NCI-H524 treated with DMSO at 0.1 percent for 48 hours (cell line): ENCODE measurements around the gene TNRC6C.
"Not testable (repeated sequence)": the region's sequence is repeated elsewhere in the genome, so short reads cannot be mapped to it uniquely, and the experiment has no call there.

Experiments
- DNase-seq: peaks from one replicate; lab custom pipeline; 2025; lab: John Stamatoyannopoulos, UW

TNRC6C gene

DNA sequence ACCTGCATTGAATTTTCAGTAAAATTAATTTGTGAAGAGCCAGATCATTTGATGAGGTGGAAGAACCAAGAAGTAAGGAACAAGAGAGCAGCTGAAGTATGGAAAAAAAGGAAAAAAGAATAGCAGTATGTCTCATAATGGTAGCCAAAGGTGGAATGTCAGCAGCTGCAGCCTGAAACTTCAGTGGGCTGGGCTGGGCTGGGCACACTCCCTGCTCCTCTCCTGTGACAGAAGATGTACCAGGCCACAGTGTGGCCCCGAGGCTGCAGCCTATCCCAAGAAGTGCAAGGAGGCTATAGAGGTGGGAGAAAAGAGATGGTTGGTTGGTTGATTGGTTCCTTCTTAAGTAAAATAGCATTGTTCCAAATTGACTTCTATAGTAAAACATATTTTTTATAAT lies 84.5 kb downstream of the TNRC6C start:
- DNase-seq: no peak

DNA sequence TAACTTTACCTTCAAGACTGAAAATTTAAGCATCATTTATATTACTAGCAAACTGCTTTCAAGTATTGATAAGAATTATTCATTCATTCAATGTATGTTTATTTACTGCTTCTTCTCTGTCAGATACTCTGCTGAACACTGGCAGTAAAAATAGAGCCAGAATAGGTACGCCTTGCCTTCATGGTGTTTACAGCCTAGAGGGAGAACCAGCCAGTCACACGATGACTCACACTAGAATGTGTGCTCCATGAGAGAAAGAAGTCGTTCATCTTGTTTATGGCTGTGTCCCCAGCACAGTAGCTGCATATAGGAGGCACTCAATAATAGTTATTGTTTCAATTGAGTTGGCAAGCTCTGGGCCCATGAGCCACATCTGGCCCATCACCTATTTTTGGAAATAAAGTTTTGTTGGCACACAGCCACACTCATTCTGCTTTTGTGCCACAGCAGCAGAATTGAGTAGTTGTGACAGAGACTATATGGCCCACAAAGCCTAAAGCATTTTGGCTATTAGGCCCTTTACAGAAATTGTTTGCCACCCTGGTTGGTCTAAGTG lies 85.9 kb downstream of the TNRC6C start:
- no peak for DNase-seq

DNA sequence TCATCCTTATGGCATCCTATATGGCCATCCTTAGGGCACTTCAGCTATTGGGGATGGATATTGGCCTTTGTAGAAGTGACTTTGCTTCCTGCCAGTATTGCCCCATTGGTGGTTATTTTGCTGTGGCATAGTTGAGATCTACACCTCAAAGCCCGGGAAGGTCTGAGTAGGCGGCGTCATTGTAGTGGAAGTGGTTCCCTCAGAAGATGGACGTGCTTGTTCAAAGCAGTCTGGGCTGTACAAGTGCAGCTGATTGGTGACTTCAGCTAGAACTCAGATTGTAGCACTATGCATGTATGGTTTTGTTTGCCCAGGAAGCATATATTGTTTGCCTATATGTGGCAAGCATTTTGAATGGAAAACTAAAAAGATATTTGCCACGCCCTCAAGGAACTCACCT lies 86.8 kb downstream of the TNRC6C start:
- no peak for DNase-seq

DNA sequence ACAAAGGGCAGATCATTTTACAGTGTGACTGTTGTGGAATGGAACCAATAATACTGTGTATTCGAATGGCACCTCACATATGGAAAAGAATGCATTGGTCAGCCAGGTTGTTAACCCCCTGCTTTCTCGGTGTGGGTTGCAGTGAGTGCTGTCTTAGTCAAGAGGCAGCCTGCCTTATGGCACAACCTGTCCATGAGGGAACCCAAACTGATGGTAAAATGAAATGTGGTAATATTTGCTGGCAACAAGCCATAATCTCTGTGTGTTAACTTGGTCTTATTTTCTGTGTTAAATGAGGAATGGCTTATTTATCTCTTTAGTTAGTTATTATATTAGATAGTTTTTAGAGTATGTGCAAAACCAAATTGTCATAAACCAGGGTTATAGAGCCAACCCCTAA lies 88.4 kb downstream of the TNRC6C start:
- DNase-seq: peak; percentile 20

DNA sequence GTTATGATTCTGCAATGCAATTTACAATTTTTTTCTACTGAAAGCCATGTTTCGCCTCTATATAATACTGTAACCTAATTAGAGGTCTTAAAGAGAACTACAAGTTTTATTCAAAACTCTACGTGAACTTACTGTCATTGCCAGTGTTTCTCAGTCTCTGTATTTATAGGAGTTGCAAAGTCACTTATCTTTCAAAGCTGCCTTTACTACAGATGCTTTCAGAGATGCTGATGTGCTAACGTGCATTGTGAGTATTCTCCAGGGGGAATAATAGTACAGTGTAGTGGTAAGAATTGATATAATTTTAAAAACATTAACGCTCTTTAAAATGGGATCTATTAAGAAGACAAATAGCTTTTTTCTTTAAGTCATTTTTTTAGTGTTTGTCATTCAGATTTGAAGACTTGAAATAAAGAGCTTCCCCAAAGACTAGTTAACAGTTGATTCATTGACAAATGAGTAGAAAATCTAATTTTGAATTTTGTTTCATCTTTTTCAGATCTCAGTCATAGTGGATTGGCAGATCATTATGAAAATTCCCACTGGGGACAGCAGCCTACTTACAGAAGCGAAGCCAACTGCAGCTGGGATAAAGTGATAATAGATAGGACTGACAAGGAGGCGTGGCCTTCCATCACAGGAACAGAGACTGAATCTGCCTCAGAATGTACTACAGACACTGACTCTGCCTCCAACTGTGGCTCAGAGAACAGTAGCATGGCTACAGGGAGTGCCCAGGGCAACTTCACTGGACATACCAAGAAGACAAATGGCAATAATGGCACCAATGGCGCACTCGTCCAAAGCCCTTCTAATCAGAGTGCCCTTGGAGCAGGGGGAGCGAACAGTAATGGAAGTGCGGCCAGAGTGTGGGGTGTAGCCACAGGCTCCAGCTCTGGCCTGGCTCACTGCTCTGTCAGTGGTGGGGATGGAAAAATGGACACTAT lies 90.1 kb downstream of the TNRC6C start:
- no peak for DNase-seq

DNA sequence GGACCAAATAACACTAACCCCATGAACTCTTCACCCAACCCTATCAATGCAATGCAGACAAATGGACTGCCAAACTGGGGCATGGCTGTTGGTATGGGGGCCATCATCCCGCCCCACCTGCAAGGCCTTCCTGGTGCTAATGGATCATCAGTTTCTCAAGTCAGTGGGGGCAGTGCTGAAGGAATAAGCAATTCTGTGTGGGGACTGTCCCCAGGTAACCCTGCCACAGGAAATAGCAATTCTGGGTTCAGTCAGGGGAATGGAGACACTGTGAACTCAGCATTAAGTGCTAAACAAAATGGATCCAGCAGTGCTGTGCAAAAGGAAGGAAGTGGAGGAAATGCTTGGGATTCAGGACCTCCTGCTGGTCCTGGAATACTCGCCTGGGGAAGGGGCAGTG lies 91.1 kb downstream of the TNRC6C start:
- no peak for DNase-seq

DNA sequence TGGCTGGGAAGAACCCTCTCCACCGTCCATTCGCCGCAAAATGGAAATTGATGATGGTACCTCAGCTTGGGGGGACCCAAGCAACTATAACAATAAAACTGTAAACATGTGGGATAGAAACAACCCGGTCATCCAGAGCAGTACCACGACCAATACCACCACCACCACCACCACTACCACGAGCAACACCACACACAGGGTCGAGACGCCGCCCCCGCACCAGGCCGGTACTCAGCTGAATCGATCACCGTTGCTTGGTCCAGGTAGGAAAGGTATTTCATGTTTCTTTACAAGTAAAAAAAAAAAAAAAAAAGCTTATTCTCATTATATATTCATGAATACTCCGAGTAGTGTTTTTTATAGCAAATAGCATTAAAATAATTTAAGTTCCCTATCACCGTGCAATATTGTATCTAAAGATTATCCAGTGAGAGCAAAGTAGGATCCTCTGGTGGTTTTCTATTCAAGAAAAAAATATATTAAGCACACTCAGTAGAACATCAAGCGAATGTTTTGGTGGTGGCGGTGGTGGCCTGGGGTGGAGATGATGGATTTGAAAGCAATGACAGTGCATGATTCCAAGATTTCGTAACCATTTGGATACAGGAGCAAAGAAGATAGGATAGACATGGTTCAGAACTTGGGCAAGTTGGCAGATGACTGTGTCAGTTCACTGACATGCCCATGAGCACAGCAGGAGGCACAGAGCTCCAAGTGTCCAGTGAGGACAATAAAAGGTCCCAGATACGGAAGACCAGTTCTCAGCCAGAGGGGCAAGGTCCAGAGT lies 92.9 kb downstream of the TNRC6C start:
- no peak for DNase-seq

DNA sequence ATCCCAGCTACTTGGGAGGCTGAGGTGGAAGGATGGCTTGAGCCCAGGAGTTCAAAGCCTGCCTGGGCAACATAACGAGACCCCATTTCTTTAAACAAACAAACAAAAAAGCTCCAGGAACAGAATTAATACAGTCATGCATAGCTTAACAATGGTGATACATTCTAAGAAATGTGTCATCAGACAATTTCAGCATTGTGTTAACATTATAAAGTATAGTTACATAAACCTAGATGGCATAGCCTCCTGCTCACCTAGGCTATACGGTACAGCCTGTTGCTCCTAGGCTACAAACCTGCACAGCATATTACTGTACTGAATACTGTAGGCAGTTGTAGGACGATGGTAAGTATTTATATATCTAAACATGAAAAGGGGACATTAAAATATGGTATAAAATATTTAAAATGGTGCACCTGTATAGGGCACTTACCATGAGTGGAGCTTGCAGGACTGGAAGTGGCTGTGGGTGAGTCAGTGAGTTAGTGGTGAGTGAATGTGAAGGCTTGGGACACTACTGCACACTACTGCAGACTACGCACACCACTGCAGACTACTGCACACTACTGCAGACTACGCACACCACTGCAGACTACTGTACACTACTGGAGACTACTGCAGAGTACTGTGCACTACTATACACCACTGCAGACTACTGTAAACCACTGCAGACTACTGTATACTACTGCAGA lies 95.4 kb downstream of the TNRC6C start:
- no peak for DNase-seq

DNA sequence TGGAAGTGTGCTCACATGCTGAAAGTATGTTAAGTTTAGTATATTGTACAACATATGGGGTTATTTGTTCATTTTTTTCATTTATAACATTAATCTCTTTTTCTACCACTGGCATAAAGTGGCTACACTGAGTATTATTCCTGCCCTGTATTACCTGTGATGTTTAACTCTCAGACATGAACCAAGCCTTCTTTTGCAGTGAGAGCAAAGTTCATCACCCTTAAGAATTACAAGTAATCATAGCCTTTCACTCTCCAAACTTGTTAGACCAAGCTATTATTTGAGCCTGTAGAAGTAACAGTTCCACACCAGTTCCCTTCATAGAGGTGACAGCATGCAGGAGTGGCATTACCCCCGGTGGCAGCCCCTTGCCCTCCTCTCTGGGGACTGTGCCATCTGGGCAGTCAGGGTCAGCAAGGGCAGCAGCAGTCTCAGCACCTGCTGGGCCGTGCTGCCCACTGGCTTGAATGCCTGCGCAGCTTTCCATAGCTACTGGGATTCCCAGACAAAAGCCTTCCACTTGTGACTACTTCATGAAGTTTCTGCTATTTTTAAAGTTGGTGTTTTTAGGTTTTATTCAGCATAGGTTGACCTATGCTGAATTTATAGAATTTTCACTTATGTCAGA lies 98.7 kb downstream of the TNRC6C start:
- DNase-seq: no peak

DNA sequence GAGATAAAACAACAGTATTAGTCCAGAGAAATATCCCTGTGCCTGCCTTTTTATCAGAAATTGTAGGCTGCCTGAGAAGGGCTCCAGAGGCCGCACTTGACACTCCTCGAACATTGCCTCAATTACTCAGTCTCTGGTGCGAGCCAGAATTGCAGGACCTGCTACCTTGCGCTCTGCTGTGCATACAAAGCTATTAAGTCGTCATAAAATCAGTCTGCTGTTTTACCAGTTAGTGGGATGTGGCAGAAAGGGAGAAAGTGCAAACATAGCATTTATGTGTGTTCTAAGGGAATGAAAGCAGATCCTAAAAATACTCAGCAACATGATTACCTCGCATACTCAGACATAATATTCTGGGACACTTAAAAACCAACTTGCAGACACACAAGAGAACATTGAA lies 99.5 kb downstream of the TNRC6C start:
- no peak for DNase-seq

DNA sequence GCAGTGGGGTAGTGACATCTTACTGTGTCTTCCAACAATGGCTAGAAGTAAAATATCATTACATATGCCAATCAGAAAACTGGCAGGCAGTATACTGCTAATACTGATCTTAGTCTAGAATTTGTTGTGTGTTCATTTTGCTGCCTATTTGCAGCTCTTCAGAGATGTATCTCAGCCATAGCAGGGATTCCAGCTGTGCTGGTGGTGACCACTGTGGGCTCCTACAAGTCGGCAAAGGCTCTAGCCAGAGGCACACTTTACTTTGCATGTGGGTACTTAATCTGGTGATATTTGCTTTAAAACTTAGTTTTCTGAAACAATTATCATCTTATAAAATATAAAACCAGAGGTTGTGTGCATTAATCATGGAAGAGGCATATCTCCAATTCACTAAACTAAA lies 100.1 kb downstream of the TNRC6C start:
- DNase-seq: no peak

DNA sequence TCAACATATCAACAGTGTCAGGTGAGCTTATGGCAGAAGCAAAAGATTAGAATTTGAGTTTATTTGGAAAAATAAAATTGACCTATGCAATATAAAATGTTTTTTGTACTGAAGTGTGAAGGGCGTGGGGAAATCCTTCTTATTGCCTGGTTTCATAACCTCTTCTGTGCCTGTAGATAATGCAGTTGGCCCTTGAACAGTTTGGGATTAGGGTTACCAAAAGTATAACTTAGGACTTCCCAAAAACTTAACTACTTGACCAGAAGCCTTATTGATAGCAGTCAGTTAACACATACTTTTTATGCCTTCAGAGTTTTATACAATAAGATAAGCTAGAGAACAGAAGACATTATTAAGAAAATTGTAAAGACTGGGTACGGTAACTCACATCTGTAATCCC lies 104.1 kb downstream of the TNRC6C start:
- no peak for DNase-seq

DNA sequence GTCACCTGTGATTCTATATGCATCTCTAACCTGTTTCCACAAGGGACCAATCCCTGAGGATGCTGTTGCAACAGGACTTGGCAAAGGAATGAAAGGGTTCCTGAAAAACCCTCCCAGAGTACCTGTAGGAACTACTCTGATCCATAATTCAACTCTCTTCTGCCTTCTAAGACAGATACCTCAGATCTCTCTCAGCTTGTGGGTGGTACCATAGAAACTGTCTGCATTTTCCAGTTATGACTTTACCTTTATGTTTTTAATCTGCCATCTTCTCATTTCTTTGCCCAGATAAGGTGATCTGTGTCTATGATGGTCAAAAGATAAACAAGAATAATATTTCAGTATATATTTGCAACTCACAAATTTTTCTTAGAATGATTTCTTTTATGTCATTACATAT lies 105.0 kb downstream of the TNRC6C start:
- DNase-seq: no peak

DNA sequence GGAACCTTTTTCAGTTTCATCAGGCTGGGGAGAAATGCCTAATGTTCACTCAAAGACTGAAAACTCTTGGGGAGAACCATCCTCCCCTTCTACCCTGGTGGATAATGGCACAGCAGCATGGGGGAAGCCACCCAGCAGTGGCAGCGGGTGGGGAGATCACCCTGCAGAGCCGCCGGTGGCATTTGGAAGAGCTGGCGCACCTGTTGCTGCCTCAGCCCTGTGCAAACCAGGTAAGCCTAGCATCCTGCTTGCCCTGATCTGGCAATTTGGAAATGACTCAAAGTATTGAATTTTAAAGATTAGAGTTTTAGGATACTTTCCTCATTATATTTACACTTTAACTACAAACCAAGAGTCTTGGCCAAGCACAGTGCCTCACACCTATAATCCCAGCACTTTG lies 106.2 kb downstream of the TNRC6C start:
- DNase-seq: no peak

DNA sequence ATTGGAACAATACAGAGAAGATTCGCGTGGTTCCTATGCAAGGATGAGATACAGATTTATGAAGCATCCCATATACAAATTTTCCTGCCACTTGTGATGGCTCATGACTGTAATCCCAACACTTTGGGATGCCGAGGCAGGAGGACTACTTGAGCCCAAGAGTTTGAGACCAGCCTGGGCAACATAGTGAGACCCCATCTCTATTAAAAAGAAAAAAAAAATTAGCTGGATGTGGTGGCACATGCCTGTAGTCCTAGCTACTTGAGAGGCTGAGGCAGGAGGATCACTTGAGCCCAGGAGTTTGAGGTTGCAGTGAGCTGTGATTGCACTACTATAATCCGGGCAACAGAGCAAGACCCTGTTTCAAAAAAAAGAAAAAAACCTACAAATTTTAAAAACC lies 108.5 kb downstream of the TNRC6C start:
- DNase-seq: not testable (repeated sequence)

DNA sequence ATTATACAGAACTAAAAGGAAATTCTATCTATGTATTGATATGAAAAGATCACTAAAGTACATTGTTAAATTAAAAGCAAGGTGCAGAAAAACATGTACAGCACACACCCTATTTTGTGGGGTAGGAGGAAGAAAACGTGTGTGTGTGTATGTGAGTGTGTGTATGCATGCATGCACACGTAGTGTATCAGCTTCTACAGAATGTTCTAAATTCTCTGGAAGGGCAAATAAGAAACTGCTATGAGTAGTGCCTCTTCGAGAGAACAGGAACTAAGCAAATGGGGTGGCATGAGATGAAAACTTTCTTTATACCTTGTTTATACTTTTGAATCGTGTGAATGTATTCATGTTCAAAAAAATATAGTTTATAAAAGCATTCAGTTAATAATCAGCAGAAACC lies 111.2 kb downstream of the TNRC6C start:
- DNase-seq: no peak

DNA sequence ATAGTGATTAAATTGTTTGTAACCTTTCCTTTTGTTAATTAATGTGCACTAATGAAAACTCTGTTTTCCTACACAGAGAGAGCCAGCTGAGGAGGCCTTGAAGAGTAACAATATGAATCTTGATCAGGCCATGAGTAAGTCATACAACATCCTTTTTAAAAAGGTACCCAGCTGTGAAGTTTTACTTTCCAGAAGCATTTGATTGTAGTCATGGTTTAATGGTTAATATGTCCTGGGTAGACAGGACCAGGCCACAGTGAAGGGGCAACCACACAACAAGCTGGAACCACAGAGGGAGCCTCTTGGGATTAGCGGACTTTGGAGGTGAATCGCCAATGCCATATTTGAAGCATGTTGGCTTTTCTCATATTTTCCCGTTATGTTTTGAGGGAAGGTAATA lies 114.5 kb downstream of the TNRC6C start:
- DNase-seq: no peak

DNA sequence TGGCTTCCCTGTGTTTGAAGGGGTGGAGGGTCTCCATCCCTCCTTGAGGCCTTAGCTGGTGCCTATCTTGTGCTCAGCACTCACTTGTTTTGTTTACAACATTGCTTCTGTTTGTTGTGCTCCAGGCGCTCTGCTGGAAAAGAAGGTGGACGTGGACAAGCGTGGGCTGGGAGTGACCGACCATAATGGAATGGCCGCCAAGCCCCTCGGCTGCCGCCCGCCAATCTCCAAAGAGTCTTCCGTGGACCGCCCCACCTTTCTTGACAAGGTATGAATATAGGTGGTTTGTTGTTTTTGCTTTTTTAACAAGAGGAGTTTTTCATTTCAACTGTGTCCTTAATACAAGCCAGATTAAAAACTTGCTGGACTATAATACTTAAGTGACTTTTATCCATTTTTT lies 116.5 kb downstream of the TNRC6C start:
- DNase-seq: no peak

DNA sequence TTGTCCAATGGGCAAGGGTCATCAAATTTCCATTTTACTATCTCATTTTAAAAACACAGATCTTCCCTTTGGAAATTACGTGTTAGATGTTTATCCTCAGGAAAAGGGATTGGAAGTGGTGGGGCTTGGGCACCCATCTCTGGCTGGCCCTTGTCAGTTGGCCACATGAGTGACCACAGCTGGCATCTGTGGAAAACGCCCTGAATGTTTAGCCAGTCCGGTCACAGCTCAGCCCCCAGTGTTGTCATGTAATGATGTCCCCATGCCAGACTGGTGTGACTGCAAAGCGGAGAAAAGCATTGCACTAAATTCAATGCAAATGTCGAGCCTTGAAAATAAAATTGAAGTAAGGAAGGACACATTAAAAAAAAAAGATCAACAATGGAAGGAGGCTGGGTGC lies 117.0 kb downstream of the TNRC6C start:
- DNase-seq: no peak

DNA sequence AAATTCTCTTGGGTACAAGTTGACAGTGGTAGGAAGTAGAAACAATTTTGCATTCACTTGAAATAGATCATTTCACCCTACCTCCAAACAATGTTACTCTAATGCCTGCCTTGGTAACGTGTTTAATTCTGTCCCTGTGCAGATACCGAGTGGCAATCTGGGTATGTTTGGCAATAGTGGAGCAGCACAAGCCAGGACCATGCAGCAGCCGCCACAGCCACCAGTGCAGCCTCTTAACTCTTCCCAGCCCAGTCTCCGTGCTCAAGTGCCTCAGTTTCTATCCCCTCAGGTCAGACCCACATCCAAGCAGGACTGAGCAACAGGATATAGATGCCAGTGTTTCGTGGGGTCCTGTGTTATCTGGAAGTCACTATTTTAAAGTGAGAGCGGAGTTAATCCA lies 120.8 kb downstream of the TNRC6C start:
- no peak for DNase-seq

DNA sequence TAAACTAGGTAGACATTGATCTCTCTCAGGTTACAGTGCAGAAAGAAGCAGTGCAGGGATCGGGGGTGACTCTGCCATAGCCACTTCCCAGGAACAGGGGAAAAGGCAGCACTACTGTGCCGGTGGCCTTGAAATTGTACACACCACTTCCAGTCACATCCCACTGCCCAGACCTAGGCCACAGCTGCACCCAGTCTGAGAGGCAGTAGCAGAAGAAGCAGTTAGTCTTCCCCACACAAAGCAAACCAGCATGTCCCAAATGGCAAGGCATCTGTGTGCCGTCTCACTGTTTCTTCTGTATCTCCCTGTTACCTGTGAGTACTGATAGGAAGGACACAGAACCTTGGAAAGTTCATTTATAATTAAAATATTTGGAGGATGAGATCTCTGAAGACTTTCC lies 123.0 kb downstream of the TNRC6C start:
- no peak for DNase-seq

DNA sequence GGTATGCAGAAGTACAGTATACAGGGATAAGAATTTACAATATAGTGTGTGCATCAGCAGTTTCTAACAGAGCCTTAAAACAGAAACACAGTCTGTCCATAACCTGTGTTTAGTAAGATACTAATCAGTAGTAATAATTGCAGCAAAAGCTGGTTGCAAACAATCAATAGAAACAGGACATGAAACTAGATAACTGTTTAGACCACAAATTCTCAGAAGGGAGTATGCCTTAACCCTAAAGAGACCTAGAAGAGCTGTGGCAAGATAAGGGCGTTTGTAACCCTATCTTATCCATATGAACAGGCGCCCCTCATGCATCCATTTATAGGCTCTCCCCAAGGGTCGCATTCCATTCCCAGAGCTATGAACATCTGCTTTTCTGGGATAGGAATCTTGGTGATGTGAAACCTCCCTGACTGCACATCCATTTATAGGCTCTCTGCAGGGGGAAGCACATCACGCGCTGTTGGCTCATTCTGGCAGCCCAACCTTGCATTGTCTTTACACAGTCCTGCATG lies 123.9 kb downstream of the TNRC6C start:
- not testable (repeated sequence) for DNase-seq
